VCaP (cell line): ENCODE measurements around the gene MED12L.

Experiments
- H3K27ac ChIP-seq: fragments of 450-650 bp; 2 replicates; pipeline ENCODE4 v1.5.1; 2017
- CTCF ChIP-seq: fragments of 450-650 bp; conservative IDR thresholded peaks from 2 replicates; pipeline ENCODE4 v1.5.1; 2017; ENCODE audit warnings: mild to moderate bottlenecking, moderate library complexity

The MED12L gene

GRCh38 chr3:151309566-151309965 is 224.1 kb downstream of the MED12L start:
- no peak overlapping the region for H3K27ac ChIP-seq
- TF ChIP-seq CTCF, result no peak

- H3K27ac ChIP-seq, result no peak overlapping the region
- no peak for TF ChIP-seq CTCF
Observed at GRCh38 chr3:151312972-151313371, 227.5 kb downstream of the MED12L start.

- H3K27ac ChIP-seq, result no peak overlapping the region
- no peak for TF ChIP-seq CTCF
Observed at GRCh38 chr3:151314137-151314536, 228.7 kb downstream of the MED12L start.

GRCh38 chr3:151314593-151314992 is 229.1 kb downstream of the MED12L start:
- TF ChIP-seq CTCF, result no peak
- no peak overlapping the region for H3K27ac ChIP-seq

- no peak overlapping the region for H3K27ac ChIP-seq
- no peak for TF ChIP-seq CTCF
Observed at GRCh38 chr3:151315136-151315535, 229.7 kb downstream of the MED12L start.

GRCh38 chr3:151315846-151316245 is 230.4 kb downstream of the MED12L start:
- TF ChIP-seq CTCF, result no peak
- H3K27ac ChIP-seq, result no peak overlapping the region

GRCh38 chr3:151316267-151316991 is 231.0 kb downstream of the MED12L start, which contains the start of gene GPR87:
Gene GPR87, minus strand, starts transcription at chr3:151316820. Its CDS starts 16,720 bp downstream, at chr3:151300100.
- H3K27ac ChIP-seq, result no peak within 1 kb of the TSS
- TF ChIP-seq CTCF, result no peak
